GM21528 (cell line): ENCODE data around the gene PCDHGC4.

Experiments
- ATAC-seq: cut with Tn5 transposase; IDR thresholded peaks from one replicate; pipeline ENCODE4 v1.9.1; 2021; ENCODE audit warnings: mild to moderate bottlenecking, moderate library complexity; ENCODE audit not compliant: unreplicated experiment, low FRiP score

The PCDHGC4 gene

DNA sequence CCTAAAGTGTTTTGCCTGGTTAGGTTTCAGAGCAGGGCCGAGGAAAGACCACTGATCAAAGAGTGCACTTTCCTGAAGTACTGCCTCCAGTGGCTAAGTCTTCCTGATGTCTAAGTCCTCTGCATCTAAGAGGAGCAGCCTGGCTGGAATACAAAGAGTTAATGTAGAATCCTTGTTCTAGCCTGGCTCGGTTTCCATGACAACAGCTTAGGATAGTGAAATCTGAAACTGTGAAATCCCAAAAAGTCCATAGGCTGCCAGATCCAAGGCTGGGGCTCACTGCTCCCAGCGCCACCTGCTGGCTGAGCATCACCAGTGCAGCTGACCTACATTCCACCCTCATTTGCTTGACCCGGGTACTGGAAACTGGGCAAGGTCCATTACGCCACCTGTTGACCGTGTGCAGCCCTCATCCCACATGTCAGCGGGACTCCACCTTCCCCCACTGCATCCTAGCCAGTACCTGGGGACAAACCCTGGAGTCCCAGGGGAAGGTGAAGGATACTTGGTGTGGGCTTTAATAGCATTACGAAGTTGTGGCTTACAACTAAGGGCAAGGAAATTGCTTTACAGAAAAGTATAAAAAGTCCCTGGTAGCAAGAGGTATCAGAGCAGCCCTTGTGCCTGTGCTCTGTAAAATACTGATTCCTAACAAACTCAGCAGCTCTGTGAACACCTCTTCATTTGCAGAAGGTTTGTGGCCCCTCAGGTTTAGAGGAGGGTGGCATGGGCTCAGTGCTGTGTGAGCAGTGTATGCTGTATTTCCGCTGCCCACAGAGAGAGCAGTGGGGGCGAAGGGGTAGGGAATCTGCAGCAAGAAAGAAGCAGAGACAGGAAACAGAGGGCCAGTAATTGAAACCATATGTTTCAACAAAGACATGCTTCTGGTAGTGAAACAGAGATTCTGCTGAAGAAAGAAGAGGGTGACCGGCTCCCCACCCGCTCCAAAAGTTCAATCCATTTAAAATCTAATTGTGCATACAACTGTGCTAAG lies 40.1 kb downstream of the PCDHGC4 start:
- peak; percentile 65 for ATAC-seq

DNA sequence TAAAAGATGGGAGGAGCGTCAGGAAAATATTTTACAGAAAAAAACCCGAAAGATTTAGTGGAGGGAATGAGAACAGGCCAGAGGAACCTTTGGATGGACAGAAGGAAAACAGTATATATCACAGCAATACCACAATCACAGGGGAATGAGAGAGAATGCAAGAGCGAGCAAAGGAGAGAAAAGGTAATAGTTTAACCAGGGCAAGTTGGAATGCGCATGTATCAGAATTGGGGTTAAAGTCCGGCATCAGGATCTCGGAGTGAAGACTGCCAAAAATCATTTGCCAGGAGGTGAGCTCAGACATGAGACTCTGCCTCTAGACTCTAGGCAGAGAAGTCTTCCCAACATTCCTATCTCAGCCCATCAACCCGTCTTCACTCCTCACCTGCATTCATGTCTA lies 40.8 kb downstream of the PCDHGC4 start:
- ATAC-seq: no peak

DNA sequence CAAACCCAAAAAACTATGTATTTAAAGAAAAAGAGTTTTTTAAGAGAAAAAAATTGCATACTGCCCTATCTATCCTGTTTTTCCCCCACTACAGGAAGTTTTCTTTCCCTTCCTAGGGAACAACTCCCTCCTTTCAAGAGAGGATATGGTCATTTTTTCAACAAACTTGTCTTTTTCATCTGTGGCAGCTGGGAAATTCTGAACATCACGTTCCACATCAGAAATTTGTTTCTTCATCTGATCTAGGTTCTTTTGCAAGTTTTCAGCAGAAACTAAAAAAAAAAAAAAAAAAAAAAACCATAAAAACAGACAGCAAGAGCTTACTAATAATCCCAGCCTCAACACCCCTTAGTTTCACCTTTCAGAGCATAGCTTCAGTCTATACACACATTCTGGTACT lies 42.6 kb downstream of the PCDHGC4 start:
- no peak for ATAC-seq

DNA sequence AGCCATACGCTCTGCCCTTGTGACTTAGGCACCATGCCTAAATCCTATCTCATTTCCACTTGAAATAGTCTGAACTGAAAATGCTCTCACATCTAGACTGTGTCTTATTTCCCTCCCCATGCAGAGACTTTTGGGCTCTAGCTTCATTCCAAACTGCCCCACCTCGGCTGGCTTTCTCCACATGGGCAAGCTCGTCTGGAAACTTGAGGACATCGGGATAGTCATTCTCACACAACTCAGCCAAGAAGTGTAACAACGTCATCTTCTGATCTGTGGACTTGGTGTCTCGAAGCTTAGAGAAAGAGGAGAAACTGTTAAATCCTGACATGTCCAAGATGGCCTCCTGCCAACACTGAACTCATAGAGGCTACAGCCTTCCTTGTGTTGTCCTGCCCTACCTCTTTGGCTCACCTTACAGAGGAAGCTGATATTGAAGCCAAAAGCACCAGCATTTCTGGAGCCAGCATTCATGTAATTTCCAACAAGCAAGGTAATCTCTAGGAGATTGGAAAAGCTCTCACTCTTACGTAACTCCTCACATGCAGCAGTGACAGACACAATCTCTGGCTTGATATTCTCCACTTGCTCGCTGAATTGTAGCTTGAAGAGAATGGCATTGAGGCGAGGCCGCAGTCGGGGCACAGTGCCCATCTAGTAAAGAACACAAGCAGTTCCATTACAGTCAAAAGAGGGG lies 43.6 kb downstream of the PCDHGC4 start:
- ATAC-seq: no peak

DNA sequence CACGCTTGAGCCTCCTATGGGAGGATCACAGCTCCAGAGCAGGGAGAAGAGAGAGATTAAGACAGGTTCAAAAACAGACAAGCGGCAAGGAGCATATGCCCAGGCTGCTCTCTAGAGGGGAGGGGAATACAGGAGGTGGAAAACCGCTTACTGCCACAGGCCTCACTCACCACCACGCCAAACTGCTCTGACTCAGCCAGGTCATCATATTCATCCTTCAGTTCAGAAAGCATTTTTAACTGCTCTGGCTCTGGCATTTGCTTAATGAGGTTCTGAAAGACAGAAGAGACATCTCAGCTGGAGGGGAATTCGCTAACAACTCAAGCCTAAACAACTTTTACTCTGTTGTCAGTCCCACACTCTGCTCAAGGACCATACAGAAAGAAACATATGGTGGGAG lies 44.2 kb downstream of the PCDHGC4 start:
- peak; percentile 41 for ATAC-seq

DNA sequence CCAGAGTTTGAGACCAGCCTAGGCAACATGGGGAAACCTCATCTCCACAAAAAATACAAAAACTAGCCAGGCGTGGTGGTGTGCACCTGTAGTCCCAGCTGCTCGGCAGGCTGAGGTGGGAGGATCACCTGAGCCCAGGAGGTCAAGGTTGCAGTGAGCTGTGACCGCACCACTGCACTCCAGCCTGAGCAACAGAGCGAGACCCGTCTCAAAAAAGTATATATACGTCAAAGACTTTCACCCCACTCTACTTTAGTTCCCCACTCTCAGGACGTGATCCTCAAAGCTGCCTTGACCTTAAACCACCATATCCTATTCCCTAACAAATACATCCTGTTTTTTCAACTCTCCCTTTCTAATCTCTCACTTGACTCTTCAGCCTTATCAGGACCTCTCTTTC lies 45.0 kb downstream of the PCDHGC4 start:
- no peak for ATAC-seq

DNA sequence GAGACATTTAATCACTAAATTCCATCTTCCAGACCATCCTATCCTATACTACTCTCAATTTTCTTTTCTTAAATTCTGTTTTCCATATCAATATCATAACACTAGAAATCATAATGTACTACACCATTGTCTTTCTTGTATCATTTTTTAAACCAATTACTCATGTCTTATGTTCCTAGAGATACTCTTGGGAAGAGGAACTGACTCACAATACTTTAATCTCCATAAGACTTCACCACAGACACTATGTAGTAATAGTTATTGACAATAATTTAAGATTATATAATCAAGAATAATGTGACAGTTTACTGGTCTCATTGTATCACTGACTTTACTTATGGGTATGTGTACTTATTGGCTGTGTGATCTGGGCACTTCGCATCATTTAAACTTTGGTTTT lies 47.9 kb downstream of the PCDHGC4 start:
- no peak for ATAC-seq

DNA sequence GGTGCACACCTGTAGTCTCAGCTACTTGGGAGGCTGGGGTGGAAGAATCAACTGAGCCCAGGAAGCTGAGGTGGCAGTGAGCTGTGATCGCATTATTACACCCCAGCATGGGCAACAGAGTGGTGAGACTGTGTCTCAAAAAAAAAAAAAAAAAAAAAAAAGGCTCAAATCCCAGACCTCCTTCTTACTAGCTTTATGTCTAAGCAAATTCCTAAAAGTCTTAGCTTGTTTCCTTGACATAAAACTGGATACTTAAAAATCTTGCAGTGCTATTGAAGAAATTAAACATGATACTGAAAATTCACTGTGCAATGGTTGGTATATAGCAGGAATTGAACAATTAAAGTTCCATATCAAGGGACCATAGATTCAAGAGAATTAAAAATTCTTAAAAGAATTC lies 49.1 kb downstream of the PCDHGC4 start:
- ATAC-seq: no peak

DNA sequence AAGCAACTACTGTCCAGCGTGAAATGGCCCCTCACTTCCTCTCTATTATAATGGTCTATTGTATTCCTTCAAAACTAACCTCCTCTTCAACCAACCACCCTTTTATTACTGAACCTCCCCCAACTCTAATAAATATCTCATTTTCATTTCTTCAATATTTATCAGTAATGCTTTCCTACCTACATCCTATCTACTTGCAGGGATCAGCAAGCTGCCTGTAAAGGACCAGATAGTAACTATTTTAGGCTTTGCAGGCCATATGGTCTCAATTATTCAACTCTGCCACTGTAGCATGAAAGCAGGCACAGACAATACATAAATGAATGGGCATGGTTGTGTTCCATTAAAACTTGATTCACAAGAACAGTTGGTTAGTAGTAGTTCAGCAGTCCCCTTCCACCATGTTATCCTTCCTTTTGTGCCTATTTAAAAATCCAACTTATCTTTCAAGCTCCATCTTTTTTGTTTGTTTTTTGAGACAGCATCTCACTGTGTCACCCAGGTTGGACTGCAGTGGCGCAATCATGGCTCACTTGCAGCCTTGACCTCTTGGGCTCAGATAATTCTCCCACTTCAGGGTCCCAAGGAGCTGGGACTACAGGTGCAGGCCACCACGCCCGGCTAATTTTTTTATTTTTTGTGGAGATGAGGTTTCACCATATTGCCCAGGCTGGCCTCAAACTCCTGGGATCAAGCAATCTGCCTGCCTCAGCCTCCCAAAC lies 49.8 kb downstream of the PCDHGC4 start:
- no peak for ATAC-seq
